H1 (cell line): Measurements from ENCODE around the gene TMEM51. TPM values are rescaled to one million over a fixed set of nuclear protein-coding genes. Genes with fewer than 3 reads are reported as not detected.

Experiments used
- CTCF ChIA-PET: fragments of 300-600 bp; sonication (Branson Sonifier 250); formaldehyde crosslinking; loops from one replicate; lab custom pipeline; 2021; ENCODE audit not compliant: partially characterized antibody; lab: Charles Lee
- POLR2A ChIA-PET: fragments of 300-600 bp; sonication (Branson Sonifier 250); formaldehyde crosslinking; loops from one replicate; lab custom pipeline; 2021; ENCODE audit warnings: inconsistent platforms; ENCODE audit not compliant: partially characterized antibody; lab: Charles Lee
- DNase-seq, 2 experiments: peaks; one replicate each; pipeline versions ENCODE4 v3.0.0 to v3.0.0-alpha.2; 2010 to 2022; ENCODE audit warnings: low spot score in 2 of 2, low read depth in 1 of 2, mixed read lengths in 1 of 2
- FAIRE-seq: peaks from 2 replicates; lab custom pipeline; 2011; peaks lifted over from hg19 to GRCh38; lab: Jason Lieb, UNC
- H2AFZ ChIP-seq: 2 replicates; pipeline ENCODE4 v1.8.1; 2012; ENCODE audit warnings: low read length, inconsistent platforms
- H2AK5ac ChIP-seq: 2 replicates; pipeline ENCODE4 v1.6.1; 2013; ENCODE audit warnings: low read depth, low read length
- H2BK120ac ChIP-seq: replicated peaks from 2 replicates; pipeline ENCODE3; 2013; ENCODE audit warnings: low read depth, low read length, inconsistent platforms
- H2BK12ac ChIP-seq: 2 replicates; pipeline ENCODE4 v1.6.1; 2013; ENCODE audit warnings: low read depth, low read length
- H2BK15ac ChIP-seq: 2 replicates; pipeline ENCODE4 v1.6.1; 2013; ENCODE audit warnings: low read length
- H2BK20ac ChIP-seq: 2 replicates; pipeline ENCODE4 v1.6.1; 2013; ENCODE audit warnings: low read length
- H2BK5ac ChIP-seq: 2 replicates; pipeline ENCODE4 v1.6.1; 2013; ENCODE audit warnings: low read depth, low read length
- H3K14ac ChIP-seq: 2 replicates; pipeline ENCODE4 v1.6.1; 2013; ENCODE audit warnings: inconsistent platforms; ENCODE audit not compliant: insufficient read length
- H3K18ac ChIP-seq: 2 replicates; pipeline ENCODE4 v1.6.1; 2013; ENCODE audit warnings: low read length; ENCODE audit errors: extremely low read depth
- H3K23ac ChIP-seq: 2 replicates; pipeline ENCODE4 v1.6.1; 2013; ENCODE audit warnings: inconsistent platforms; ENCODE audit not compliant: insufficient read length
- H3K23me2 ChIP-seq: 2 replicates; pipeline ENCODE4 v1.6.1; 2013; ENCODE audit warnings: low read depth, low read length
- H3K27ac ChIP-seq: 2 replicates; pipeline ENCODE4 v1.6.1; 2011; ENCODE audit warnings: low read depth, low read length, inconsistent platforms
- H3K27me3 ChIP-seq, 4 experiments: replicated peaks in 1 of 4; 1 replicate in 1 of 4; 2 replicates in 3 of 4; pipeline versions ENCODE4 v1.6.1 to v1.8.1; 2011 to 2013; ENCODE audit warnings: low read length in 3 of 4, mild to moderate bottlenecking in 3 of 4, inconsistent platforms in 2 of 4, mixed read lengths in 2 of 4, moderate library complexity in 1 of 4; ENCODE audit not compliant: control insufficient read depth in 3 of 4, insufficient read depth in 3 of 4; ENCODE audit errors: extremely low read depth in 1 of 4
- H3K36me3 ChIP-seq, 4 experiments: 2 replicates each; pipeline versions ENCODE4 v1.6.1 to v1.8.1; 2011 to 2013; ENCODE audit warnings: mild to moderate bottlenecking in 4 of 4, low read length in 3 of 4, moderate library complexity in 2 of 4, control low read depth in 1 of 4, inconsistent platforms in 1 of 4; ENCODE audit not compliant: insufficient read depth in 4 of 4, control insufficient read depth in 2 of 4
- H3K4ac ChIP-seq: replicated peaks from 2 replicates; pipeline ENCODE3; 2013; ENCODE audit warnings: low read length, low read depth, mixed read lengths, inconsistent platforms; ENCODE audit not compliant: insufficient read length
- H3K4me1 ChIP-seq, 4 experiments: replicated peaks in 1 of 4; 1 replicate in 1 of 4; 2 replicates in 3 of 4; pipeline versions ENCODE4 v1.6.1 to v1.8.1; 2011 to 2013; ENCODE audit warnings: low read length in 3 of 4, inconsistent platforms in 2 of 4, mixed read lengths in 1 of 4; ENCODE audit not compliant: insufficient read depth in 4 of 4, control insufficient read depth in 3 of 4
- H3K4me2 ChIP-seq, 2 experiments: 2 replicates each; pipeline versions ENCODE4 v1.6.1 to v1.8.1; 2011 to 2013; ENCODE audit warnings: low read depth in 2 of 2, low read length in 2 of 2, control low read depth in 1 of 2, inconsistent platforms in 1 of 2, mild to moderate bottlenecking in 1 of 2; ENCODE audit not compliant: insufficient read depth in 1 of 2
- H3K4me3 ChIP-seq, 4 experiments: fragments of 200-600, 300-600 bp in 1 of 4; sonication (generic), shearing (Covaris generic), sonication (Bioruptor Twin) in 1 of 4; 2 replicates each; pipeline versions ENCODE4 v1.5.1 to v1.8.1; 2011 to 2016; ENCODE audit warnings: low read length in 4 of 4, low read depth in 3 of 4, control low read depth in 2 of 4, inconsistent platforms in 2 of 4, mild to moderate bottlenecking in 2 of 4, mixed read lengths in 1 of 4, moderate library complexity in 1 of 4; ENCODE audit not compliant: insufficient read depth in 2 of 4; ENCODE audit errors: extremely low read depth in 1 of 4
- H3K56ac ChIP-seq: replicated peaks from 2 replicates; pipeline ENCODE3; 2013; ENCODE audit warnings: low read depth, mild to moderate bottlenecking, mixed read lengths, low read length, inconsistent platforms; ENCODE audit not compliant: insufficient read length
- H3K79me1 ChIP-seq: 2 replicates; pipeline ENCODE4 v1.6.1; 2013; ENCODE audit warnings: low read depth, low read length, control low read depth
- H3K79me2 ChIP-seq, 2 experiments: 2 replicates each; pipeline versions ENCODE4 v1.6.1 to v1.8.1; 2012 to 2013; ENCODE audit warnings: low read length in 2 of 2, mild to moderate bottlenecking in 2 of 2, inconsistent platforms in 1 of 2; ENCODE audit not compliant: insufficient read depth in 2 of 2, control insufficient read depth in 1 of 2
- H3K9ac ChIP-seq, 4 experiments: replicated peaks in 1 of 4; 1 replicate in 1 of 4; 2 replicates in 3 of 4; pipeline versions ENCODE4 v1.6.1 to v1.8.1; 2011 to 2013; ENCODE audit warnings: low read depth in 3 of 4, low read length in 3 of 4, control low read depth in 2 of 4, mild to moderate bottlenecking in 2 of 4, moderate library complexity in 2 of 4, inconsistent platforms in 1 of 4; ENCODE audit errors: extremely low read depth in 1 of 4
- H3K9me3 ChIP-seq, 2 experiments: 2 replicates each; pipeline versions ENCODE4 v1.6.1 to v1.8.1; 2012 to 2013; ENCODE audit warnings: mild to moderate bottlenecking in 2 of 2, moderate library complexity in 2 of 2, control low read depth in 1 of 2, inconsistent platforms in 1 of 2, low read depth in 1 of 2, low read length in 1 of 2, mixed read lengths in 1 of 2; ENCODE audit not compliant: insufficient read depth in 2 of 2
- H4K20me1 ChIP-seq, 2 experiments: replicated peaks in 1 of 2; 2 replicates each; pipeline versions ENCODE3 to v1.8.1; 2011 to 2013; ENCODE audit warnings: inconsistent platforms in 2 of 2, low read length in 2 of 2, mild to moderate bottlenecking in 1 of 2; ENCODE audit not compliant: insufficient read depth in 2 of 2, control insufficient read depth in 1 of 2
- H4K5ac ChIP-seq: 2 replicates; pipeline ENCODE4 v1.6.1; 2013; ENCODE audit warnings: low read length, low read depth, mixed read lengths, inconsistent platforms; ENCODE audit not compliant: insufficient read length
- H4K8ac ChIP-seq: 2 replicates; pipeline ENCODE4 v1.8.0; 2013; ENCODE audit warnings: mild to moderate bottlenecking, moderate library complexity, low read length, inconsistent platforms; ENCODE audit not compliant: insufficient read depth; ENCODE audit errors: extremely low read depth
- H4K91ac ChIP-seq: replicated peaks from 2 replicates; pipeline ENCODE3; 2013; ENCODE audit warnings: low read length, mixed read lengths, inconsistent platforms; ENCODE audit not compliant: insufficient read length
- BRCA1 ChIP-seq: IDR thresholded peaks from 2 replicates; pipeline ENCODE4 v1.6.1; 2012; ENCODE audit warnings: low read depth, low read length, improper control_type of control experiment
- CBX8 ChIP-seq: fragments of 300-800, 300-1000 bp; sonication (generic); IDR thresholded peaks from 2 replicates; pipeline ENCODE4 v1.7.1; 2016; ENCODE audit warnings: low read depth, low read length, borderline replicate concordance
- EGR1 ChIP-seq: IDR thresholded peaks from 2 replicates; pipeline ENCODE4 v1.6.1; 2011; ENCODE audit warnings: low read depth, low read length, borderline replicate concordance
- GABPA ChIP-seq: IDR thresholded peaks from 2 replicates; pipeline ENCODE4 v1.6.1; 2011; ENCODE audit warnings: mild to moderate bottlenecking, low read length, moderate library complexity, borderline replicate concordance; ENCODE audit not compliant: insufficient read depth
- MAFK ChIP-seq: IDR thresholded peaks from 2 replicates; pipeline ENCODE4 v1.6.1; 2012; ENCODE audit warnings: low read depth, mild to moderate bottlenecking, improper control_type of control experiment, low read length
- MAX ChIP-seq: IDR thresholded peaks from 2 replicates; pipeline ENCODE4 v1.6.1; 2012; ENCODE audit warnings: inconsistent platforms
- NRF1 ChIP-seq: IDR thresholded peaks from 2 replicates; pipeline ENCODE4 v1.6.1; 2011; ENCODE audit warnings: mild to moderate bottlenecking, low read depth, low read length, improper control_type of control experiment
- POLR2A ChIP-seq, 2 experiments: IDR thresholded peaks; 1 replicate in 1 of 2; 2 replicates in 1 of 2; pipeline ENCODE4 v1.6.1; 2011; ENCODE audit warnings: low read depth in 2 of 2, low read length in 2 of 2, mild to moderate bottlenecking in 2 of 2; ENCODE audit errors: control extremely low read depth in 1 of 2
- RFX5 ChIP-seq: IDR thresholded peaks from 2 replicates; pipeline ENCODE4 v1.6.1; 2011; ENCODE audit warnings: low read depth, low read length, improper control_type of control experiment, borderline replicate concordance
- RNF2 ChIP-seq: fragments of 200-900, 300-1000 bp; sonication (generic); IDR thresholded peaks from 2 replicates; pipeline ENCODE4 v1.7.1; 2016; ENCODE audit warnings: borderline replicate concordance, low read depth, mild to moderate bottlenecking, antibody characterized with exemption, low read length; ENCODE audit not compliant: poor library complexity, severe bottlenecking; ENCODE audit errors: missing control alignments
- SIX5 ChIP-seq: IDR thresholded peaks from 2 replicates; pipeline ENCODE4 v1.6.1; 2011; ENCODE audit warnings: mild to moderate bottlenecking, low read depth, low read length
- TAF1 ChIP-seq: IDR thresholded peaks from 2 replicates; pipeline ENCODE4 v1.6.1; 2011; ENCODE audit warnings: mild to moderate bottlenecking, low read depth, low read length
- TBP ChIP-seq: IDR thresholded peaks from 2 replicates; pipeline ENCODE4 v1.6.1; 2011; ENCODE audit warnings: low read depth, low read length, improper control_type of control experiment
- TCF12 ChIP-seq: IDR thresholded peaks from 2 replicates; pipeline ENCODE4 v1.6.1; 2011; ENCODE audit warnings: low read depth, mild to moderate bottlenecking, low read length
- ZNF274 ChIP-seq: IDR thresholded peaks from 2 replicates; pipeline ENCODE4 v1.7.0; 2012; ENCODE audit warnings: low read length, borderline replicate concordance; ENCODE audit errors: extremely low read depth
- WGBS, 2 experiments: shearing (Covaris generic) in 1 of 2; methylation state at CpG; one replicate each; pipeline versions ENCODE4 v1.1.6 to v1.1.7; 2013 to 2015; ENCODE audit warnings: low lambda C conversion rate in 2 of 2, mixed read lengths in 2 of 2, inconsistent platforms in 1 of 2, low coverage in 1 of 2, missing lambda C conversion rate in 1 of 2; ENCODE audit not compliant: insufficient replicate concordance in 2 of 2, insufficient coverage in 1 of 2, insufficient read length in 1 of 2; ENCODE audit errors: extremely low coverage in 1 of 2, missing lambda C conversion rate in 1 of 2; 5-methylcytosine and 5-hydroxymethylcytosine counted together
- polyA plus RNA-seq, 7 experiments: library from polyadenylated mRNA; depleted of rRNA in 3 of 7; stranded (reverse) in 5 of 7; unstranded in 2 of 7; fragments of >200 nt in 5 of 7; fragments of 200-250 nt in 2 of 7; gene quantifications; 1 replicate in 5 of 7; 2 replicates in 1 of 7; 4 replicates in 1 of 7; pipeline versions ENCODE4 v1.2.1 to v1.2.3, GENCODE V29; 2011 to 2013; ENCODE audit warnings: missing spikeins in 2 of 7, mixed read lengths in 2 of 7
- total RNA-seq: library from RNA; stranded (reverse); fragmentation: NEBNext Ultra II Directional; extraction: Animal tissue kit (Norgen Biotek cat#: 25700); gene quantifications from 2 replicates; pipeline ENCODE4 v1.2.1, GENCODE V29; 2021

Gene TMEM51
- total and polyA plus RNA-seq, 2 of the 8 experiments (the other 6 are each of a cell fraction or from before 2014, with no cell fraction given) = 9.9 to 10.7 TPM

- Histone ChIP-seq H3K4me3 (no peak overlapping the region), H3K27ac (no peak overlapping the region), H2AFZ (no peak overlapping the region), H3K9ac (no peak overlapping the region), H2BK5ac (no peak overlapping the region; the same call in 1 of the 2 replicates), H3K4me2 (no peak overlapping the region), H3K4me1 (peaks cover 0 to 11% (median 7%) of the 10 kb centered on the region in 4 experiments), H3K14ac (no peak overlapping the region), H3K79me2 (peaks cover 0 to 2% of the 10 kb centered on the region in 2 experiments; a peak in 1 of 4 replicates), H3K56ac (no peak overlapping the region), H3K4ac (no peak overlapping the region), H3K23me2 (no peaks in the 10 kb centered on the region), H2BK20ac (no peak overlapping the region), H4K91ac (no peak overlapping the region), H2BK12ac (no peak overlapping the region), H2BK120ac (no peak overlapping the region), H4K5ac (no peak overlapping the region), H3K36me3 (no peaks in the 10 kb centered on the region), H3K9me3 (no peaks in the 10 kb centered on the region), H4K20me1 (peaks cover 1 to 2% of the 10 kb centered on the region in 2 experiments), H2AK5ac (no peak overlapping the region), H3K27me3 (no peaks in the 10 kb centered on the region), H3K79me1 (peaks cover 2% of the 10 kb centered on the region), H3K18ac (no peak overlapping the region), H4K8ac (no peak overlapping the region), H3K23ac (no peak overlapping the region), H2BK15ac (0 out of 2 replicates have a peak overlapping the region, but pooled peaks have one; percentile 38)
- ChIA-PET POLR2A (no interaction called here), CTCF (interaction anchor here (1.0 to 3.0 kb wide), 7 partner anchors 15 to 124 kb away, joined by 3 to 9 read pairs (median 4); partner anchors contain the start of gene TMEM51)
- DNase-seq = no peak
- WGBS, 2 experiments = 91% methylated on average over 7 of the region's 7 CpGs; no CpG with 5 or more reads in 1 of the 2 experiments
- no peak for FAIRE-seq
- TF ChIP-seq BRCA1 = no peak
- TF ChIP-seq GABPA = no peak
- TF ChIP-seq RFX5 = no peak
- TF ChIP-seq RNF2 = no peak
- no peak for TF ChIP-seq CBX8
- no peak for TF ChIP-seq MAX
- no peak for TF ChIP-seq TCF12
- TF ChIP-seq TBP = no peak
- TF ChIP-seq MAFK = no peak
- no peak for TF ChIP-seq EGR1
- TF ChIP-seq TAF1 = no peak
- no peak for TF ChIP-seq ZNF274
- TF ChIP-seq SIX5 = no peak
- no peak for TF ChIP-seq NRF1
- TF ChIP-seq POLR2A (IDR thresholded peaks at IDR 0.05; ENCODE audit: control extremely low read depth in 1 of 2, low read depth in 2 of 2, low read length in 2 of 2) = no peak
Measured at GRCh38 chr1:15180189-15180588, 26.6 kb downstream of the TMEM51 start.
